K562 (cell line): ENCODE measurements around the gene HDGFL2. TPM values are rescaled to one million over a fixed set of nuclear protein-coding genes. Genes with fewer than 3 reads are reported as not detected.

Experiments
- AFF4 ChIP-seq: sonication (generic); formaldehyde crosslinking; IDR thresholded peaks from 2 replicates; pipeline ENCODE4 v1.8.0; 2023; ENCODE audit warnings: mild to moderate bottlenecking, missing genetic modification reagents
- DACH1 ChIP-seq: fragments of 450-650 bp; IDR thresholded peaks from 2 replicates; pipeline ENCODE4 v1.6.1; 2018; ENCODE audit not compliant: partially characterized antibody
- FIP1L1 ChIP-seq: fragments of 200-400 bp; formaldehyde crosslinking; IDR thresholded peaks from 2 replicates; pipeline ENCODE4 v1.6.1; 2018; ENCODE audit warnings: mild to moderate bottlenecking, low read depth, low read length; ENCODE audit not compliant: poor library complexity, severe bottlenecking
- FOXK1 ChIP-seq: sonication (generic); formaldehyde crosslinking; IDR thresholded peaks from 2 replicates; pipeline ENCODE4 v1.8.0; 2022; ENCODE audit warnings: missing genetic modification reagents, mild to moderate bottlenecking, borderline replicate concordance
- FOXK2 ChIP-seq, 2 experiments: fragments of 450-650 bp; IDR thresholded peaks in 1 of 2; conservative IDR thresholded peaks in 1 of 2; 2 replicates each; pipeline ENCODE4 v1.6.1; 2016; ENCODE audit warnings: low read depth in 2 of 2, mild to moderate bottlenecking in 1 of 2
- FOXM1 ChIP-seq, 2 experiments: fragments of 450-650 bp in 1 of 2; sonication (generic) in 1 of 2; formaldehyde crosslinking in 1 of 2; IDR thresholded peaks; 2 replicates each; pipeline versions ENCODE4 v1.6.1 to v1.9.0; 2017 to 2022; ENCODE audit warnings: low read depth in 2 of 2, mild to moderate bottlenecking in 2 of 2, missing genetic modification reagents in 1 of 2, moderate library complexity in 1 of 2
- GABPA ChIP-seq: fragments of 200-800 bp; sonication (Bioruptor generic); conservative IDR thresholded peaks from 2 replicates; pipeline ENCODE4 v1.6.1; 2016; ENCODE audit warnings: low read depth, missing genetic modification characterization, missing compliant biosample characterization
- GATAD2B ChIP-seq: fragments of 450-650 bp; IDR thresholded peaks from 2 replicates; pipeline ENCODE4 v1.6.1; 2017; ENCODE audit warnings: mild to moderate bottlenecking, borderline replicate concordance
- ID3 ChIP-seq, 2 experiments: fragments of 250-450 bp in 1 of 2; fragments of 450-650 bp in 1 of 2; sonication (Bioruptor Pico) in 1 of 2; IDR thresholded peaks; 2 replicates each; pipeline versions ENCODE4 v1.6.1 to v1.8.0; 2016 to 2021; ENCODE audit warnings: mild to moderate bottlenecking in 2 of 2, moderate library complexity in 2 of 2, missing compliant biosample characterization in 1 of 2, missing genetic modification characterization in 1 of 2
- KLF16 ChIP-seq: IDR thresholded peaks from 2 replicates; pipeline ENCODE4 v1.6.1; 2016; ENCODE audit warnings: antibody characterized with exemption
- MYC ChIP-seq, 2 experiments: fragments of 250-450 bp in 1 of 2; sonication (Bioruptor Pico) in 1 of 2; IDR thresholded peaks; 2 replicates each; pipeline versions ENCODE4 v1.5.1 to v1.6.1; 2012 to 2021; ENCODE audit warnings: low read depth in 2 of 2, borderline replicate concordance in 1 of 2, improper control_type of control experiment in 1 of 2, low read length in 1 of 2, mild to moderate bottlenecking in 1 of 2, moderate library complexity in 1 of 2
- NEUROD1 ChIP-seq: fragments of 150-350 bp; IDR thresholded peaks from 2 replicates; pipeline ENCODE4 v1.6.1; 2014; ENCODE audit warnings: borderline replicate concordance, low read length, low read depth; ENCODE audit not compliant: partially characterized antibody
- PBX2 ChIP-seq, 2 experiments: IDR thresholded peaks in 1 of 2; conservative IDR thresholded peaks in 1 of 2; 2 replicates each; pipeline ENCODE4 v1.6.1; 2016; ENCODE audit warnings: low read depth in 2 of 2, mild to moderate bottlenecking in 1 of 2, missing compliant biosample characterization in 1 of 2, missing genetic modification characterization in 1 of 2, moderate library complexity in 1 of 2
- POLR3A ChIP-seq: IDR thresholded peaks from 2 replicates; pipeline ENCODE4 v1.6.1; 2011; ENCODE audit warnings: borderline replicate concordance, mild to moderate bottlenecking, moderate library complexity; ENCODE audit not compliant: insufficient read length, insufficient read depth; ENCODE audit errors: extremely low read depth
- RAD51 ChIP-seq: fragments of 450-650 bp; IDR thresholded peaks from 2 replicates; pipeline ENCODE4 v1.7.1; 2016; ENCODE audit warnings: low read depth, mild to moderate bottlenecking, borderline replicate concordance
- STAT5A ChIP-seq: IDR thresholded peaks from 2 replicates; pipeline ENCODE4 v1.6.1; 2012; ENCODE audit warnings: low read length, inconsistent platforms, borderline replicate concordance
- ZNF436 ChIP-seq: fragments of 250-450, 450-650 bp; sonication (Bioruptor Pico); formaldehyde crosslinking; IDR thresholded peaks from 2 replicates; pipeline ENCODE4 v1.7.0; 2020; ENCODE audit warnings: mild to moderate bottlenecking
- polyA plus RNA-seq, 8 experiments: library from polyadenylated mRNA; depleted of rRNA in 4 of 8; stranded (reverse) in 5 of 8; unstranded in 3 of 8; fragments of >200 nt; fragmentation: Nextera tagmentation in 2 of 8; fragmentation: Illumina TruSeq in 1 of 8; extraction: Ambion mirVana in 2 of 8; extraction: Trizol in 1 of 8; gene quantifications; 2 replicates each; pipeline versions ENCODE4 v1.2.1 to v1.2.3, GENCODE V29; 2011 to 2014; ENCODE audit warnings: inconsistent platforms in 1 of 8, missing spikeins in 1 of 8
- total RNA-seq, 7 experiments: library from RNA; depleted of rRNA in 6 of 7; stranded (reverse); fragments of >200 nt in 6 of 7; fragmentation: Illumina TruSeq in 2 of 7; extraction: Trizol in 2 of 7; gene quantifications; 2 replicates each; pipeline versions ENCODE4 v1.2.1 to v1.2.3, GENCODE V29; 2011 to 2021; ENCODE audit warnings: low replicate concordance in 1 of 7

Gene HDGFL2
- total and polyA plus RNA-seq, 9 of the 15 experiments (the other 6 are each of a cell fraction or from before 2014, with no cell fraction given): 0.13 to 61.7 (median 16.0) TPM

GRCh38 chr19:4457654-4458395, 14.3 kb upstream of the HDGFL2 start, which contains the start of gene UBXN6 (continued):
- TF ChIP-seq MYC (IDR thresholded peaks at IDR 0.05; ENCODE audit: low read depth, low read length) (peak; percentile 92), MYC (CRISPR knock-in tag; IDR thresholded peaks at IDR 0.05; ENCODE audit: borderline replicate concordance, low read depth) (no peak), ID3 (CRISPR knock-in tag; IDR thresholded peaks at IDR 0.05) (no peak), ID3 (tag; IDR thresholded peaks at IDR 0.05) (no peak), RAD51 (peak; percentile 90), GABPA (tag) (peak; percentile 98), FOXM1 (IDR thresholded peaks at IDR 0.05; ENCODE audit: low read depth) (0 out of 2 replicates have a peak, but pooled peaks have one; percentile 9), FOXM1 (CRISPR knock-in tag; IDR thresholded peaks at IDR 0.05; ENCODE audit: low read depth) (no peak), NEUROD1 (peak; percentile 83), FIP1L1 (peak; percentile 20), GATAD2B (no peak), ZNF436 (CRISPR knock-in tag) (no peak), FOXK1 (CRISPR knock-in tag) (no peak), PBX2 (CRISPR knock-in tag; IDR thresholded peaks at IDR 0.05; ENCODE audit: low read depth) (no peak), PBX2 (tag; conservative IDR thresholded peaks at IDR 0.05; ENCODE audit: low read depth) (no peak), POLR3A (no peak), STAT5A (no peak; the same call in 1 of the 2 replicates), KLF16 (no peak), FOXK2 (conservative IDR thresholded peaks at IDR 0.05 in 1 of 2, IDR thresholded peaks at IDR 0.05 in 1 of 2; ENCODE audit: low read depth in 2 of 2) (peak in 1 of 2 experiments; percentile 23; a peak in 2 of 4 replicates), DACH1 (no peak), AFF4 (CRISPR knock-in tag) (no peak)
